ENCODE data around the gene DNAH14.

DNAH14 gene

DNA sequence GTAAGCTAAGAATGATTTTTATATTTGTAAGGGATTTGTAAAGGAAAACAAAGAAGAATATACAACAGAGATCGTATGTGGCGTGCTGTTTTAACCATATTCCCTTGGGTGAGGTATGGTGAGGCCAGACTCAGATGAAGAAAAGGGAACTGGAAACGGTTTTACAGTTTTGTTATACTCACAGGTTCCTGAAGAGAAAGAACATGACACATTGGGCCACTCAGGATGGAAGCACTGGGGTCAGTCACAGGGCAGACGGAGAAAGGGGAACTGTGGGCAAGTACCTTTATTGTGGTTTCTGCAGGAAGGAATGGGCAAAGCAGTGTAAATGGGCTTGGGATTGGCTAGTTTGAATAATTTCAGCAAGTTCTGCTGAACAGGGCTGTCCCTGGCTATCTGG is 321.0 kb downstream of the DNAH14 start:
- no peak overlapping the region for H3K4me3 ChIP-seq (ENCODE audit: low read depth, low read length)
- H3K9ac ChIP-seq (ENCODE audit: low read depth, low read length), result no peak overlapping the region
- H3K27me3 ChIP-seq (ENCODE audit: control insufficient read depth, insufficient read depth, low read length), result no peaks in the 10 kb centered on the region
- no peak overlapping the region for H3K27ac ChIP-seq (ENCODE audit: low read depth, low read length)
- H3K4me1 ChIP-seq (ENCODE audit: control insufficient read depth, insufficient read depth, low read length), result no peaks in the 10 kb centered on the region
- H3K9me3 ChIP-seq (ENCODE audit: control insufficient read depth, insufficient read depth, low read length), result no peaks in the 10 kb centered on the region
- no peaks in the 10 kb centered on the region for H3K36me3 ChIP-seq (ENCODE audit: control insufficient read depth, insufficient read depth, low read length)

DNA sequence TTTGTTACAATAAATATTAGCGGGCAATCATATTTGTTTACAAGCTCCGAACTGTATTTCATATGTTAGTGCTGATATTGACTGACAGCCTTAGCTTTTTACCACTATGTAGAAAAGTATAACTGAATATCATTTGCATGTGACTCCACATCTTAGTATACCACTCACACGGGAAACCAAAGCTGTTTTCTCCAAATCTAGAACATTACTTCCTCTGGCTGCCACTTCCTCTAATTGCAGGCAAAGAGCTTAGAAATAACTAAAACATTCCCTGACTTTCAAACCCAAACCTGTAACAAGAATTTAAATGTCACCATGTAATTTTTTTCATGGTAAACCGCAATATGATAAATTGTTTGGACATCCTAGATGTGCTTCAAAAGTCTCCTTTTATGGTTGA is 323.7 kb downstream of the DNAH14 start:
- no peak overlapping the region for H3K9ac ChIP-seq (ENCODE audit: low read depth, low read length)
- H3K4me3 ChIP-seq (ENCODE audit: low read depth, low read length), result no peak overlapping the region
- H3K36me3 ChIP-seq (ENCODE audit: control insufficient read depth, insufficient read depth, low read length), result no peaks in the 10 kb centered on the region
- no peaks in the 10 kb centered on the region for H3K9me3 ChIP-seq (ENCODE audit: control insufficient read depth, insufficient read depth, low read length)
- H3K4me1 ChIP-seq (ENCODE audit: control insufficient read depth, insufficient read depth, low read length), result no peaks in the 10 kb centered on the region
- H3K27me3 ChIP-seq (ENCODE audit: control insufficient read depth, insufficient read depth, low read length), result no peaks in the 10 kb centered on the region
- H3K27ac ChIP-seq (ENCODE audit: low read depth, low read length), result no peak overlapping the region

DNA sequence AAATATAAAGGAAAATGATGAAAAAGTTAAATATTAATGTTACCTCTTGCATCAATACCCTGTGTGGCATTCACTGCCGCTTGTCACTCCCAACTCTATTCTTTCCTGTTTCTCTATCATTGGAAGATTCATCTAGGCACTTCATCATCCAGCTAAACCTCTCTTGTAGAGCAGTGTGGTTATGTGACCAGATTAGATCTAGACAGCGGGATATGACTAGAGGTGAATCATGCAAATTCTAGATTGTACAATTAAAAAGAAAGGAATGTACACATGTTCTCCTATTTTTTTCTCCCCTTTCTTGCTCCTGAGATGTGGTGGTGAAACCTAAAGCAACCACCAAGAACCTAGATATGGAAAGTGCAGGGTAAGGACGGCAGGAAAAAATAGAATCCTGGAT is 324.3 kb downstream of the DNAH14 start:
- H3K9ac ChIP-seq (ENCODE audit: low read depth, low read length), result no peak overlapping the region
- no peaks in the 10 kb centered on the region for H3K27me3 ChIP-seq (ENCODE audit: control insufficient read depth, insufficient read depth, low read length)
- H3K27ac ChIP-seq (ENCODE audit: low read depth, low read length), result no peak overlapping the region
- H3K36me3 ChIP-seq (ENCODE audit: control insufficient read depth, insufficient read depth, low read length), result no peaks in the 10 kb centered on the region
- no peaks in the 10 kb centered on the region for H3K9me3 ChIP-seq (ENCODE audit: control insufficient read depth, insufficient read depth, low read length)
- H3K4me3 ChIP-seq (ENCODE audit: low read depth, low read length), result no peak overlapping the region
- no peaks in the 10 kb centered on the region for H3K4me1 ChIP-seq (ENCODE audit: control insufficient read depth, insufficient read depth, low read length)

DNA sequence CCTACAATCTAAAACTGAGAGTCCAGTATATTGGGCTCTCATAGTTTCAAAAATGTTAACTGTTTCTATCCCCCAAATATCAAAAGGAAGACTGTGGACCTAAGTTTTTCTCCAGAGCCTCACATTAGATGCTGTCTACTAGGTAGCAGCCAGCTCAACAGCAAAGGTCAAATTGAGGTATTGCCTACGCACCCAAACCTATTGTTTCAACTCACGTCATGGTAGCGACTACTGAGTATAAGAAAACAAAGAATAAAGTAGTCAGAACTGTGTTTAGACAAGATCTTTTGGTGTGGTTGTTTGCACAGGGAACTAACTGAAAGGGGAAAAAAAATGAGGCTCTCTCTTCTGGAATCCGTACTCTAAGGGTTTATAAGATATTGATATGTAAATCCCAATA is 325.2 kb downstream of the DNAH14 start:
- no peak overlapping the region for H3K9ac ChIP-seq (ENCODE audit: low read depth, low read length)
- H3K9me3 ChIP-seq (ENCODE audit: control insufficient read depth, insufficient read depth, low read length), result no peaks in the 10 kb centered on the region
- H3K4me1 ChIP-seq (ENCODE audit: control insufficient read depth, insufficient read depth, low read length), result no peaks in the 10 kb centered on the region
- H3K27me3 ChIP-seq (ENCODE audit: control insufficient read depth, insufficient read depth, low read length), result no peaks in the 10 kb centered on the region
- H3K27ac ChIP-seq (ENCODE audit: low read depth, low read length), result no peak overlapping the region
- H3K36me3 ChIP-seq (ENCODE audit: control insufficient read depth, insufficient read depth, low read length), result no peaks in the 10 kb centered on the region
- no peak overlapping the region for H3K4me3 ChIP-seq (ENCODE audit: low read depth, low read length)

DNA sequence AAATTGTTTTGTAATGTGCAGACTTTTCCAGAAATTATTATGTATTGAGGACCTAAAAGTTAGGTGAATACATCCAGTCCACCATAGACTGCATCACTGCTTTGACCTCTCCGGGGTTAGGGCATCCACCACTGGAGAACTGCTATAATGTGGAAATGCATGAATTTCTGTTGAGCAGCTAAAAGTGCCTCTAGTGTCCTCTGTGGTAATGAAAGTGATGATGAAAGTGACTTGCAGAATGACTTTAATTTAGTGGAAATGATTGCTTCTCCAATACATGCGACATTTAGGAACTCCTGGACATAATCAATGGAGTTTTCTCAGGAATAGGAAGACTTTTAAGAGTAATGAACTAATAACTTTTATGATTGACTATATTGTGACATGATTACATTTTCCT is 327.6 kb downstream of the DNAH14 start:
- H3K4me3 ChIP-seq (ENCODE audit: low read depth, low read length), result no peak overlapping the region
- H3K36me3 ChIP-seq (ENCODE audit: control insufficient read depth, insufficient read depth, low read length), result no peaks in the 10 kb centered on the region
- H3K4me1 ChIP-seq (ENCODE audit: control insufficient read depth, insufficient read depth, low read length), result no peaks in the 10 kb centered on the region
- no peak overlapping the region for H3K27ac ChIP-seq (ENCODE audit: low read depth, low read length)
- H3K9me3 ChIP-seq (ENCODE audit: control insufficient read depth, insufficient read depth, low read length), result no peaks in the 10 kb centered on the region
- H3K9ac ChIP-seq (ENCODE audit: low read depth, low read length), result no peak overlapping the region
- H3K27me3 ChIP-seq (ENCODE audit: control insufficient read depth, insufficient read depth, low read length), result no peaks in the 10 kb centered on the region

DNA sequence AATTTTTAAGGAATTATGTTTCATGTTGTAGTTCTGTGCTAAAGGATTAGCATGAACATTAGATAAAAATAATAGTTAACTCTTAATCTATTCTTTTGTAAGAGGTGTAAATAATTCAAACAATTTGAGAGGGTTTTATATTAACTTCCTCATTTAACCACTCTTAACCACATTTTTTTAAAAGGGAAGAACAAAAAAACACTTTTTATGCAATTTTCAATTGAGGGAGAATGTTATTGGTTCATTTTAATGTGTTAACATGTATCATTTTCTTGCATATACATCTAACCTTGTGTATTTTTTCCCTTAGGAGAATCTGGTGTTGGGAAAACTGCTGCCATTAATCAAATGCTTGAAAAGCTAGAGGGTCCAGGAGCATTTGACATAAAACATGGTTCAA is 329.3 kb downstream of the DNAH14 start:
- no peaks in the 10 kb centered on the region for H3K9me3 ChIP-seq (ENCODE audit: control insufficient read depth, insufficient read depth, low read length)
- H3K27me3 ChIP-seq (ENCODE audit: control insufficient read depth, insufficient read depth, low read length), result no peaks in the 10 kb centered on the region

DNA sequence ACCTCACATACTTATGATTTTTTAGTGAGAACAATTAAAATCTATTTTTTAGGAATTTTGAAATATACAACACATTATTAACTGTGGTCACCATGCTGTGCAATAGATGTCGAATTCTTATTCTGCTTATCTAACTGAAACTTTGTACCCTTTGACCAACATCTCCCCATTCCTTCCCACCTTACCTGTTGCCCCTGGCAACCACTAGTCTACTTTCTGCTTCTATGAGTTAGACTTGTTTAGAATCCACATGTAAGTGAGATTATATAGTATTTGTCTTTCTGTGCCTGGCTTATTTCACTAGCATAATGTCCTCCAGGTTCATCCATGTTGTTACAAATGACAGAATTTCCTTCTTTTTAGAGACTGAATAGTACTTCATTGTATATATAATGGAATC is 330.1 kb downstream of the DNAH14 start:
- Histone ChIP-seq H3K4me3 (ENCODE audit: low read depth, low read length) (no peak overlapping the region), H3K9ac (ENCODE audit: low read depth, low read length) (no peak overlapping the region), H3K9me3 (ENCODE audit: control insufficient read depth, insufficient read depth, low read length) (no peaks in the 10 kb centered on the region), H3K4me1 (ENCODE audit: control insufficient read depth, insufficient read depth, low read length) (no peaks in the 10 kb centered on the region), H3K27ac (ENCODE audit: low read depth, low read length) (no peak overlapping the region), H3K36me3 (ENCODE audit: control insufficient read depth, insufficient read depth, low read length) (no peaks in the 10 kb centered on the region), H3K27me3 (ENCODE audit: control insufficient read depth, insufficient read depth, low read length) (no peaks in the 10 kb centered on the region)

More for the DNA sequence above, 329.3 kb downstream of the DNAH14 start:
- Histone ChIP-seq H3K36me3 (ENCODE audit: control insufficient read depth, insufficient read depth, low read length) (no peaks in the 10 kb centered on the region), H3K4me3 (ENCODE audit: low read depth, low read length) (no peak overlapping the region), H3K4me1 (ENCODE audit: control insufficient read depth, insufficient read depth, low read length) (no peaks in the 10 kb centered on the region), H3K27ac (ENCODE audit: low read depth, low read length) (no peak overlapping the region), H3K9ac (ENCODE audit: low read depth, low read length) (no peak overlapping the region)

DNA sequence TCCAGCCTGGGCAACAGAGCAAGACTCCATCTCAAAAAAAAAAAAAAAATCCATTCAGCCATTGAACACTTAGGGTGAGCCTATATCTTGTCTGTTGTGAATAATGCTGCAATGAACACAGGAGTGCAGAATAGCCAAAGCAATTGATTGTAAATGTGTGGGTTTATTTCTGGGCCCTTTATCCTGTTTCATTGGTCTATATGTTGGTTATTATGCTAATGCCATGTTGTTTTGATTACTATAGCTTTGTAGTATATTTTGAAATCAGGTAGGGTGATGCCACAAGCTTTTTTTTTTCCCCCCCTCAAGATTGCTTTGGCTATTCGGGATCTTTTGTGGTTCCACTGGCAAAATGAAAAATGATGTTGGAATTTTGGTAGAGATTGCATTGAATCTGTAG is 330.8 kb downstream of the DNAH14 start:
- no peaks in the 10 kb centered on the region for H3K27me3 ChIP-seq (ENCODE audit: control insufficient read depth, insufficient read depth, low read length)
- H3K27ac ChIP-seq (ENCODE audit: low read depth, low read length), result no peak overlapping the region
- no peak overlapping the region for H3K9ac ChIP-seq (ENCODE audit: low read depth, low read length)
- H3K9me3 ChIP-seq (ENCODE audit: control insufficient read depth, insufficient read depth, low read length), result no peaks in the 10 kb centered on the region
- H3K36me3 ChIP-seq (ENCODE audit: control insufficient read depth, insufficient read depth, low read length), result no peaks in the 10 kb centered on the region
- H3K4me1 ChIP-seq (ENCODE audit: control insufficient read depth, insufficient read depth, low read length), result no peaks in the 10 kb centered on the region
- no peak overlapping the region for H3K4me3 ChIP-seq (ENCODE audit: low read depth, low read length)

DNA sequence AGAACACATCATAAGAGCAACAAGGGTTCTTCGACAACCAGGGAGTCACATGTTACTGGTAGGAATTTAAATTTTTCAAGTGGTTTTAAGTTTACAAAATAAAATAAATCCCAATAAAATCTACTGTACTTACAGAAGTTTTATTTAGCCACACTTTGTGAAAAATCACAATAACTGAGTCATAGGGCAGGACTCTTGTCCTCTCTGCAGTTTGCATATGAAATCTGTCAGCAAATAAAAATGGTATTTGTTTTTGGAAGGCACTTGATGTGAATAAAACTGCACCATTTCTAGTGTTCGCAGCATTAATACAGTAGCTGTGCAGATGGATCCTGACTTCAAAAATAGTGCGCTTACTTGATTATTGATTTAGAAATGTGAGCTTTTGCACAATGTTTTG is 348.0 kb downstream of the DNAH14 start:
- H3K27ac ChIP-seq (ENCODE audit: low read depth, low read length), result no peak overlapping the region
- no peak overlapping the region for H3K4me3 ChIP-seq (ENCODE audit: low read depth, low read length)
- H3K36me3 ChIP-seq (ENCODE audit: control insufficient read depth, insufficient read depth, low read length), result no peaks in the 10 kb centered on the region
- no peaks in the 10 kb centered on the region for H3K27me3 ChIP-seq (ENCODE audit: control insufficient read depth, insufficient read depth, low read length)
- no peaks in the 10 kb centered on the region for H3K4me1 ChIP-seq (ENCODE audit: control insufficient read depth, insufficient read depth, low read length)
- H3K9ac ChIP-seq (ENCODE audit: low read depth, low read length), result no peak overlapping the region
- peaks cover 4% of the 10 kb centered on the region; the same call in 1 of the 2 replicates for H3K9me3 ChIP-seq (ENCODE audit: control insufficient read depth, insufficient read depth, low read length)

DNA sequence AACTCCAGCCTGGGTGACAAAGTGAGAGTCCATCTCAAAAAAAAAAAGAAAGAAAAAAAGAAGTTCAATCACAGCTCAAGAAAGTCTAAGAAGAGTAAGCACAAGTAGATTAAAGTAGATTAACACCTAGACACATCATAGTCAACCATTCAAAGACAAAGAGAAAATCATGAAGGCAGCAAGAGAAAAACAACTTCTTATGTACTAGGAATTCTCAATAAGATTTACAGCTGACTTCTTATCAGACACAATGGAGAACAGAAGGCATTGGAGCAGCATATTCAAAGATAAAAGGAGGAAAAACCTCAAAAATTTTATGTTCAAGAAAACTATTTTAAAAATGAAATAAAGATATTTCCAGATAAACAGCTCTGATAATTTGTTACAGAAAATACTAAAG is 351.1 kb downstream of the DNAH14 start:
- Histone ChIP-seq H3K9me3 (ENCODE audit: control insufficient read depth, insufficient read depth, low read length) (peaks cover 4% of the 10 kb centered on the region; the same call in 1 of the 2 replicates), H3K4me1 (ENCODE audit: control insufficient read depth, insufficient read depth, low read length) (no peaks in the 10 kb centered on the region), H3K36me3 (ENCODE audit: control insufficient read depth, insufficient read depth, low read length) (no peaks in the 10 kb centered on the region), H3K27ac (ENCODE audit: low read depth, low read length) (no peak overlapping the region), H3K9ac (ENCODE audit: low read depth, low read length) (no peak overlapping the region), H3K27me3 (ENCODE audit: control insufficient read depth, insufficient read depth, low read length) (no peaks in the 10 kb centered on the region), H3K4me3 (ENCODE audit: low read depth, low read length) (no peak overlapping the region)

DNA sequence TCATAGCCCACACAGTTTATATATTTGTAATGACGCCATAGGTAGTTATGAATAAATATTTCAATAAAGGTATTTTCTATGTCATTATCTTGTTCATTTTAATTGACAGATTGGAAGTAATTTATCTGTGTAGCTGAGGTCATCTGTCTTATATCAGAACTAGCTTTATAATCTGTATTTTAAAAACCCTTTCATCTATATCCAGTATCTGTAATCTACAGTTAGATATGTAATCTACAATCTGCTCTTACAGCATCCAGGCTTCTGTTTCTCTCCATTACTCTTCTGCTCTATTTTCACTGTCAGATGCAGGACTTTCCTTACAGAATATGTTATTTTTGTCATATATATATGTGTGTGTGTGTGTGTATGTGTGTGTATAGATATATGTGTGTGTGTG is 360.8 kb downstream of the DNAH14 start:
- no peaks in the 10 kb centered on the region for H3K4me1 ChIP-seq (ENCODE audit: control insufficient read depth, insufficient read depth, low read length)
- H3K9me3 ChIP-seq (ENCODE audit: control insufficient read depth, insufficient read depth, low read length), result peaks cover 3% of the 10 kb centered on the region; the same call in 1 of the 2 replicates
- no peaks in the 10 kb centered on the region for H3K27me3 ChIP-seq (ENCODE audit: control insufficient read depth, insufficient read depth, low read length)
- H3K27ac ChIP-seq (ENCODE audit: low read depth, low read length), result no peak overlapping the region
- H3K36me3 ChIP-seq (ENCODE audit: control insufficient read depth, insufficient read depth, low read length), result no peaks in the 10 kb centered on the region
- no peak overlapping the region for H3K9ac ChIP-seq (ENCODE audit: low read depth, low read length)
- no peak overlapping the region for H3K4me3 ChIP-seq (ENCODE audit: low read depth, low read length)

DNA sequence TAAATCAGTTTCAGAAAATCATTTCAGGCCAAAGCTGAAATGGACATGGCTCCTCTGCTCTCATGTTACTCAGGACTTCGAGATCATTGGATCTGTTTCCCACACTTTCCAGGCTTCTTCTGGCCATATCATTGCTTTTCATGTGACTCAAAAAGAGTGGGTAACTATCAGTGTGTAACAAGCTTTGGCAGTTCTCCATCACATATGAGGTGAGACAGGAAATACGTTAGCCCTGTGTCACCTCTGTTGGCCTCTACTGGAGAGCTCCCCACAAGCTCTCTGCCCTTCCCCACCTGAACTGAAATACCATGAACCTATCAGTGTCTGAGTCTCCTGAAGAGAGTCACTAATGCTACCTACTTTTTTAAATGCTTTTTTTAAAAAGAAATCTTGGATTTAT is 370.1 kb downstream of the DNAH14 start:
- Histone ChIP-seq H3K27ac (ENCODE audit: low read depth, low read length) (no peak overlapping the region), H3K9ac (ENCODE audit: low read depth, low read length) (no peak overlapping the region), H3K4me1 (ENCODE audit: control insufficient read depth, insufficient read depth, low read length) (no peaks in the 10 kb centered on the region), H3K4me3 (ENCODE audit: low read depth, low read length) (no peak overlapping the region), H3K27me3 (ENCODE audit: control insufficient read depth, insufficient read depth, low read length) (no peaks in the 10 kb centered on the region), H3K36me3 (ENCODE audit: control insufficient read depth, insufficient read depth, low read length) (no peaks in the 10 kb centered on the region), H3K9me3 (ENCODE audit: control insufficient read depth, insufficient read depth, low read length) (no peaks in the 10 kb centered on the region; the same call in 1 of the 2 replicates)

Data from HUES48 (cell line).